Epithelial cell of prostate (primary cell): Measurements from ENCODE around the gene FHOD1.
A peak's percentile ranks its signal among the peaks of the same experiment; 100 is the strongest.

Experiments used
- DNase-seq: peaks from one replicate; pipeline ENCODE4 v3.0.0-alpha.2; 2011; ENCODE audit warnings: low read depth, low spot score
- H3K27ac ChIP-seq: fragments of 450-650 bp; 2 replicates; pipeline ENCODE4 v1.5.1; 2017; ENCODE audit warnings: mild to moderate bottlenecking

FHOD1 gene

DNA sequence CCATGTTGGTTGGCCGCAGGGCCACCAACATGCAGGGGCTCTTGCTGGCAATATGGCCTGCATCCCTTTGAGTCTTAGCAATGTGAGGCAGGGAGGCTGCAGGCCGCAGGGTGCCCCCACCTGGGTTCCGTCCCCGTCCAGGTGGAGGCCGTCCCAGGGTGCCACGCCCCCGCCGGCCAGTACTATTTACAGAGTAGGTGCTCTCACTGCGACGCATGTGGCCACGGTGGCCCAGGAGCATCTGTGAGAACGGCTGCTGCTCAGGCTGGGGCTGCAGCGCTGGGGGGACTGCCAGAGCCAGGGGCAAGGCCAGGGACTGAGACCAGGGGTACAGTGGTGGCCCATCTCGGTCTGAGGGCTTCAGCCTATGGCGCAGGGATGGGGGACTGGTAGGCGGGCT lies 67.1 kb downstream of the FHOD1 start:
- DNase-seq: no peak
- H3K27ac ChIP-seq: no peak overlapping the region

DNA sequence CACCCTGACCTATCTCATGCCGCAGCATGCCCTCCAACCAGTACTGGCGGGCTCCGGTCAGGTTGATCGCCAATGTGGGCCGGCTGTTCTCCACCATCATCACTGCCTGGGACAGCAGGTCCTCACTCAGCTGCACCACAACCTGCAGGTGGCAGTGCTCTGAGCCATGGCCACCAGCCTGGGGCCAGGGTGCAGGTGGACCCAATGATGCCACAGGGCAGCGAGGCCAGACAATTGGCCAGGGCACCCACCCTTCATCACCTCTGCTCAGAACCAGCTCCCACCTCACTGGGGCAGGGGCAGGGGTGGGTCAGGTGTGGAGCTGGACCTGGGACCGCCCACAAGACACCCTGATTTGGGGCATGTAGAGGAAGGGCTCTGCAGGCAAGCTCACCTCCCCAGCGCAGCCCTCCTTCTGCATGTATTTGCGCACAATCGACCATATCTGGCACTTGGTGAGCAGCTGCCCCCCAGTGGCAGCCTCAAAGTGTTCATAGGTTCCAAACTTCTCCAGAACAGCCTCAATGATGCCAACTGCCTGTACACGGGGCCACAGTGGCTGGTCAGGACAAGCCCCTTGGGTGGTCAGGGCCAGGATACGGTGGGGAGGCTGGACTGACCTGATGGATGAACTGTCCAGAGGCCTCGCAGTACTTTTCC lies 67.7 kb downstream of the FHOD1 start:
- H3K27ac ChIP-seq: peak overlapping the region; percentile 43
- no peak for DNase-seq
